Measurements from ENCODE around the gene CCDC160. TPM values are rescaled to one million over a fixed set of nuclear protein-coding genes. Genes with fewer than 3 reads are reported as not detected.
"Not testable (repeated sequence)": the region's sequence is repeated elsewhere in the genome, so short reads cannot be mapped to it uniquely, and the experiment has no call there.

Gene CCDC160
- total RNA-seq, 1 donor from 2014 or later = 0.69 TPM

DNA sequence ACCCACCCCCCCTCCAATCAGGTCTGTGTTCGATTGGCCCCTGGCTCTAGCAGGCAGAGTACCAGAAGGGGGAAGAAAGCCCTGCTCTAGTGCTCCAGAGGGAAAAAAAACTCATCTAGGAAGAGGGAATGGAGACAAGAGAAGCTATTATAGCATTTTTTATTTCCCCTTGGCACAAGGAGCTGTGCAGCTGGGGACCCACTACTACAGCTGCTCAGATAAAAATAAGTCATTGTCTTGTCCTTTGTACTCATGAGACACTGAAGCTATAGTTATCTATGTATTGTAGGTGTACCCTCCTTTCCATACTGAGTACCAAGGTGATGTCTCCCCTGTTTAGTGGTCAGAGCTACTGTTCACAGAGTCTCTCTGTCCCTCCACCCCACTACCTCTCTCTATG is 14.3 kb downstream of the CCDC160 start:
- Mint-ChIP-seq H3K27ac (ENCODE audit: unreplicated experiment) (no peak overlapping the region), H3K4me1 (ENCODE audit: low read depth, unreplicated experiment) (no peaks in the 10 kb centered on the region), H3K9me3 (ENCODE audit: unreplicated experiment) (no peaks in the 10 kb centered on the region), H3K4me3 (ENCODE audit: unreplicated experiment) (no peak overlapping the region), H3K36me3 (ENCODE audit: unreplicated experiment) (no peaks in the 10 kb centered on the region), H3K27me3 (ENCODE audit: unreplicated experiment) (peaks cover 2% of the 10 kb centered on the region)
- DNase-seq = no peak
- TF ChIP-seq, protein P1, sequence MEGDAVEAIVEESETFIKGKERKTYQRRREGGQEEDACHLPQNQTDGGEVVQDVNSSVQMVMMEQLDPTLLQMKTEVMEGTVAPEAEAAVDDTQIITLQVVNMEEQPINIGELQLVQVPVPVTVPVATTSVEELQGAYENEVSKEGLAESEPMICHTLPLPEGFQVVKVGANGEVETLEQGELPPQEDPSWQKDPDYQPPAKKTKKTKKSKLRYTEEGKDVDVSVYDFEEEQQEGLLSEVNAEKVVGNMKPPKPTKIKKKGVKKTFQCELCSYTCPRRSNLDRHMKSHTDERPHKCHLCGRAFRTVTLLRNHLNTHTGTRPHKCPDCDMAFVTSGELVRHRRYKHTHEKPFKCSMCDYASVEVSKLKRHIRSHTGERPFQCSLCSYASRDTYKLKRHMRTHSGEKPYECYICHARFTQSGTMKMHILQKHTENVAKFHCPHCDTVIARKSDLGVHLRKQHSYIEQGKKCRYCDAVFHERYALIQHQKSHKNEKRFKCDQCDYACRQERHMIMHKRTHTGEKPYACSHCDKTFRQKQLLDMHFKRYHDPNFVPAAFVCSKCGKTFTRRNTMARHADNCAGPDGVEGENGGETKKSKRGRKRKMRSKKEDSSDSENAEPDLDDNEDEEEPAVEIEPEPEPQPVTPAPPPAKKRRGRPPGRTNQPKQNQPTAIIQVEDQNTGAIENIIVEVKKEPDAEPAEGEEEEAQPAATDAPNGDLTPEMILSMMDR (IDR thresholded peaks at IDR 0.05; ENCODE audit: partially characterized antibody, unreplicated experiment) = no peak

GRCh38 chrX:134254511-134254910 is 17.5 kb downstream of the CCDC160 start:
- no peaks in the 10 kb centered on the region for H3K27me3 Mint-ChIP-seq (ENCODE audit: unreplicated experiment)

DNA sequence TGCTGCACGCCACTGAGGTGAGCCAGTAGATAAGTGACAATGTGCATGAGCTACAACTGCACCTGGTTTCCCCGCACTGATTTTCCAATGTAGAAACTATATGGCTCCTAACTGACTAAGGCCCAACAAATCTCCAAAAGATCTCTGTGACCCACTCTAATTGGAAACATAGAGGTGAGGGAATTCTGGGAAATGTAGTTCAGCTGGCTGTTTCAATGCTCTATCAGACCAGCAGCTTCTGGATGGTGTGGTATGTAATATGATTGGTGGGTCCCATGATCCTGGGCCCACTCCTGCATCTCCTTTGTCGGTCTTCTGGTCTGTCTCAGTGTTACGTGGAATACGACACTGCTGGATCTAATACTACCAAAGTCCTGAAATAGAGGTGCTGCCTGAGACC is 18.6 kb downstream of the CCDC160 start:
- Mint-ChIP-seq H3K27ac (ENCODE audit: unreplicated experiment) (no peak overlapping the region), H3K9me3 (ENCODE audit: unreplicated experiment) (no peaks in the 10 kb centered on the region), H3K4me3 (ENCODE audit: unreplicated experiment) (no peak overlapping the region), H3K27me3 (ENCODE audit: unreplicated experiment) (no peaks in the 10 kb centered on the region), H3K36me3 (ENCODE audit: unreplicated experiment) (no peaks in the 10 kb centered on the region), H3K4me1 (ENCODE audit: low read depth, unreplicated experiment) (no peaks in the 10 kb centered on the region)
- no peak for DNase-seq
- TF ChIP-seq, protein P1 (IDR thresholded peaks at IDR 0.05; ENCODE audit: partially characterized antibody, unreplicated experiment) = no peak

More at GRCh38 chrX:134254511-134254910, 17.5 kb downstream of the CCDC160 start:
- Mint-ChIP-seq H3K36me3 (ENCODE audit: unreplicated experiment) (no peaks in the 10 kb centered on the region), H3K9me3 (ENCODE audit: unreplicated experiment) (no peaks in the 10 kb centered on the region), H3K4me1 (ENCODE audit: low read depth, unreplicated experiment) (no peaks in the 10 kb centered on the region), H3K4me3 (ENCODE audit: unreplicated experiment) (no peak overlapping the region), H3K27ac (ENCODE audit: unreplicated experiment) (no peak overlapping the region)
- no peak for DNase-seq
- TF ChIP-seq, protein P1 (IDR thresholded peaks at IDR 0.05; ENCODE audit: partially characterized antibody, unreplicated experiment) = no peak

GRCh38 chrX:134256684-134257083 is 19.7 kb downstream of the CCDC160 start:
- H3K27me3 Mint-ChIP-seq (ENCODE audit: unreplicated experiment) = no peaks in the 10 kb centered on the region
- DNase-seq = no peak
- no peaks in the 10 kb centered on the region for H3K9me3 Mint-ChIP-seq (ENCODE audit: unreplicated experiment)
- no peak overlapping the region for H3K27ac Mint-ChIP-seq (ENCODE audit: unreplicated experiment)
- TF ChIP-seq, protein P1 (IDR thresholded peaks at IDR 0.05; ENCODE audit: partially characterized antibody, unreplicated experiment) = no peak
- H3K4me3 Mint-ChIP-seq (ENCODE audit: unreplicated experiment) = no peak overlapping the region
- H3K36me3 Mint-ChIP-seq (ENCODE audit: unreplicated experiment) = no peaks in the 10 kb centered on the region
- H3K4me1 Mint-ChIP-seq (ENCODE audit: low read depth, unreplicated experiment) = no peaks in the 10 kb centered on the region

DNA sequence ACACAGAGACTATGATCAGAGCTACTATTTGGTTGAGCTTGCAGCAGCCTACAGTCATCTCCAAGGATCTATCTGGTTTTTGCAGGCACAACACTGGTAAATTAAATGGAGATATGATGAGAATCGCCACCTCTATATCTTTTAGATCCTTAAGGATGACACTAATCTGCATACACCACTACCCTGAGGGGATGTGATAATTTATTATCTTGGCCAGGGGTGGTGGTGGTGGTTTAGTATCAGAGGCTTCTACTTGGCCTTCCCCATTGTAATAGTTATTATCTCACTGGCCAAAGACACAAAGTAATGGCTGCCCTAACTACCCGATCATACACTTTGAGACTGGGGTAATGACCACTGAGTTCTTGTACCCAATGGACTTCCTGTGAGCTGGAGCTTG is 21.2 kb downstream of the CCDC160 start:
- Mint-ChIP-seq H3K4me3 (ENCODE audit: unreplicated experiment) (no peak overlapping the region), H3K27me3 (ENCODE audit: unreplicated experiment) (no peaks in the 10 kb centered on the region), H3K4me1 (ENCODE audit: low read depth, unreplicated experiment) (no peaks in the 10 kb centered on the region), H3K36me3 (ENCODE audit: unreplicated experiment) (no peaks in the 10 kb centered on the region), H3K27ac (ENCODE audit: unreplicated experiment) (no peak overlapping the region), H3K9me3 (ENCODE audit: unreplicated experiment) (no peaks in the 10 kb centered on the region)
- DNase-seq = no peak
- TF ChIP-seq, protein P1 (IDR thresholded peaks at IDR 0.05; ENCODE audit: partially characterized antibody, unreplicated experiment) = no peak

DNA sequence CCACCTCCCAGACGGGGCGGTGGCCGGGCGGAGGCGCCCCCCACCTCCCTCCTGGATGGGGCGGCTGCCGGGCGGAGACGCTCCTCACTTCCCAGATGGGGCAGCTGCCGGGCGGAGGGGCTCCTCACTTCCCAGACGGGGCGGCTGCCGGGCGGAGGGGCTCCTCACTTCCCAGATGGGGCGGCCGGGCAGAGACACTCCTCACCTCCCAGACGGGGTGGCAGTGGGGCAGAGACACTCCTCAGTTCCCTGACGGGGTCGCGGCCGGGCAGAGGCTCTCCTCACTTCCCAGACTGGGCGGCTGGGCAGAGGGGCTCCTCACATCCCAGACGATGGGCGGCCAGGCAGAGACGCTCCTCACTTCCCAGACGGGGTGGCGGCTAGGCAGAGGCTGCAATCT is 49.0 kb downstream of the CCDC160 start:
- H3K9me3 Mint-ChIP-seq (ENCODE audit: unreplicated experiment); H3K4me3 Mint-ChIP-seq (ENCODE audit: unreplicated experiment); H3K27me3 Mint-ChIP-seq (ENCODE audit: unreplicated experiment); DNase-seq; H3K36me3 Mint-ChIP-seq (ENCODE audit: unreplicated experiment); H3K4me1 Mint-ChIP-seq (ENCODE audit: low read depth, unreplicated experiment); H3K27ac Mint-ChIP-seq (ENCODE audit: unreplicated experiment): not testable (repeated sequence)

All from glutamatergic neuron (in vitro differentiated cells).